ENCODE results near the gene AGRN.

DNA sequence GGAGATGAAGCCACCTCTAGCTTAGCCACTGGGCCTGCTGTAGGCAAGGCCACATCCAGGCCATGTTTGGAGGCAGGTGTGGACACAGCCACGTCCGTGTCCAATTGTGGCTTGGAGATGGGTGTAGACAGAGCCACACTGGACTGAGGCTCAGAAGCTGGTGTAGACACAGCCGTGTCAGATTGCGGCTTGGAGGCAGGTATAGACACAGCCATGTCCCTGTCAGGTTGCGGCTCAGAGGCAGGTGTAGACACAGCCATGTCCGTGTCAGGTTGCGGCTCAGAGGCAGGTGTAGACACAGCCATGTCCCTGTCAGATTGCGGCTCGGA, 40.2 kb upstream of the AGRN start:
- TF ChIP-seq EZH2 (optimal IDR thresholded peaks at IDR 0.05; ENCODE audit: low read depth, low read length) (no peak), EZH2phosphoT487 (IDR thresholded peaks at IDR 0.05; ENCODE audit: low read length) (no peak)
- TF ChIP-seq, protein P1, sequence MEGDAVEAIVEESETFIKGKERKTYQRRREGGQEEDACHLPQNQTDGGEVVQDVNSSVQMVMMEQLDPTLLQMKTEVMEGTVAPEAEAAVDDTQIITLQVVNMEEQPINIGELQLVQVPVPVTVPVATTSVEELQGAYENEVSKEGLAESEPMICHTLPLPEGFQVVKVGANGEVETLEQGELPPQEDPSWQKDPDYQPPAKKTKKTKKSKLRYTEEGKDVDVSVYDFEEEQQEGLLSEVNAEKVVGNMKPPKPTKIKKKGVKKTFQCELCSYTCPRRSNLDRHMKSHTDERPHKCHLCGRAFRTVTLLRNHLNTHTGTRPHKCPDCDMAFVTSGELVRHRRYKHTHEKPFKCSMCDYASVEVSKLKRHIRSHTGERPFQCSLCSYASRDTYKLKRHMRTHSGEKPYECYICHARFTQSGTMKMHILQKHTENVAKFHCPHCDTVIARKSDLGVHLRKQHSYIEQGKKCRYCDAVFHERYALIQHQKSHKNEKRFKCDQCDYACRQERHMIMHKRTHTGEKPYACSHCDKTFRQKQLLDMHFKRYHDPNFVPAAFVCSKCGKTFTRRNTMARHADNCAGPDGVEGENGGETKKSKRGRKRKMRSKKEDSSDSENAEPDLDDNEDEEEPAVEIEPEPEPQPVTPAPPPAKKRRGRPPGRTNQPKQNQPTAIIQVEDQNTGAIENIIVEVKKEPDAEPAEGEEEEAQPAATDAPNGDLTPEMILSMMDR (IDR thresholded peaks at IDR 0.05; ENCODE audit: low read length), result no peak

Measured in MM.1S (cell line).